Activated T-cell treated with anti-CD3 and anti-CD28 coated beads, Interleukin-2, amount 50 U/mL, for 72 hours (primary cell): ENCODE measurements around the gene ARL8A. TPM values are rescaled to one million over a fixed set of nuclear protein-coding genes. Genes with fewer than 3 reads are reported as not detected.
"Not testable (repeated sequence)": the region's sequence is repeated elsewhere in the genome, so short reads cannot be mapped to it uniquely, and the experiment has no call there.

ENCODE experiments used
- ATAC-seq, 2 donors: fragments of 150-1000 bp; cut with Tn5 transposase; replicated peaks in 1 of 2; 2 replicates each; pipeline ENCODE4 v1.10.0; 2021; ENCODE audit warnings: moderate library complexity in 2 of 2, mild to moderate bottlenecking in 1 of 2
- DNase-seq, 2 donors: peaks; one replicate each; pipeline ENCODE4 v3.0.0; 2021 to 2022; ENCODE audit warnings: mixed read lengths in 1 of 2
- H3K27ac Mint-ChIP-seq: one replicate; pipeline ENCODE4 v1.8.0; 2022; ENCODE audit warnings: mild to moderate bottlenecking, moderate library complexity, mixed read lengths
- H3K27me3 Mint-ChIP-seq: one replicate; pipeline ENCODE4 v1.8.0; 2022; ENCODE audit warnings: low read depth, mixed read lengths
- H3K36me3 Mint-ChIP-seq, 2 donors: one replicate each; pipeline ENCODE4 v1.8.0; 2022; ENCODE audit warnings: mixed read lengths in 2 of 2, mild to moderate bottlenecking in 1 of 2; ENCODE audit not compliant: insufficient read depth in 2 of 2
- H3K4me1 Mint-ChIP-seq: one replicate; pipeline ENCODE4 v1.8.0; 2022; ENCODE audit warnings: low read depth, mixed read lengths
- H3K4me3 Mint-ChIP-seq, 2 donors: one replicate each; pipeline ENCODE4 v1.8.0; 2022; ENCODE audit warnings: mild to moderate bottlenecking in 2 of 2, mixed read lengths in 2 of 2, moderate library complexity in 2 of 2
- H3K9me3 Mint-ChIP-seq, 2 donors: one replicate each; pipeline ENCODE4 v1.8.0; 2022; ENCODE audit warnings: mixed read lengths in 2 of 2
- total RNA-seq, 2 donors: library from RNA; stranded (reverse); gene quantifications; one replicate each; pipeline ENCODE4 v1.2.3, GENCODE V29; 2022

Gene ARL8A
- total RNA-seq, 2 donors from 2014 or later = 58.1 to 77.1 TPM

GRCh38 chr1:202122639-202123335 lies 21.8 kb downstream of the ARL8A start, which contains the start of gene GPR37L1:
GPR37L1 (plus strand) TSS chr1:202122917; CDS start chr1:202122964, 47 bp downstream.
- no peak within 1 kb of the TSS for H3K4me3 Mint-ChIP-seq
- peaks cover 4% of the 10 kb centered on the region for H3K4me1 Mint-ChIP-seq
- DNase-seq (no peak), ATAC-seq (no peak)
- no peaks in the 10 kb centered on the region for H3K9me3 Mint-ChIP-seq
- H3K36me3 Mint-ChIP-seq = no peaks in the 10 kb centered on the region
- H3K27me3 Mint-ChIP-seq = peaks cover 20% of the 10 kb centered on the region
- no peak within 1 kb of the TSS for H3K27ac Mint-ChIP-seq

DNA sequence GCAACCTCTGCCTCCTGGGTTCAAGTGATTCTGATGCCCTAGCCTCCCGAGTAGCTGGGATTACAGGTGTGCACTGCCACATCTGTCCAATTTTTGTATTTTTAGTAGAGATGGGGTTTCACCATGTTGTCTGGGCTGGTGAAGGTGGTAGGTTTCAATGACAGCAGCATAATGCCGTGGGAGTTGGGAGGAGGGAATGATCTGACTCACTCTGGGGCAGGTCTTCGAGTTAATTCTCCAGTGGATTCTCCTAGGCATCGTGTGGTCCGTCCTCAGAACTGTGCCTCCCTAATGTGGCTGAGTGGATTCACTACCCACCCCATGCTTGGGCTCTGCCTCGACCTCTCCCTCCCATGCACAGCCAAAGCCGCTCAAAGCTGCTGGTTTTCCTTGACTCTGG lies 23.5 kb downstream of the ARL8A start:
- no peak for ATAC-seq
- Mint-ChIP-seq H3K27me3 (peaks cover 6% of the 10 kb centered on the region), H3K36me3 (no peaks in the 10 kb centered on the region), H3K4me3 (no peak overlapping the region), H3K4me1 (peaks cover 4% of the 10 kb centered on the region), H3K9me3 (no peaks in the 10 kb centered on the region), H3K27ac (no peak overlapping the region)
- DNase-seq = no peak

DNA sequence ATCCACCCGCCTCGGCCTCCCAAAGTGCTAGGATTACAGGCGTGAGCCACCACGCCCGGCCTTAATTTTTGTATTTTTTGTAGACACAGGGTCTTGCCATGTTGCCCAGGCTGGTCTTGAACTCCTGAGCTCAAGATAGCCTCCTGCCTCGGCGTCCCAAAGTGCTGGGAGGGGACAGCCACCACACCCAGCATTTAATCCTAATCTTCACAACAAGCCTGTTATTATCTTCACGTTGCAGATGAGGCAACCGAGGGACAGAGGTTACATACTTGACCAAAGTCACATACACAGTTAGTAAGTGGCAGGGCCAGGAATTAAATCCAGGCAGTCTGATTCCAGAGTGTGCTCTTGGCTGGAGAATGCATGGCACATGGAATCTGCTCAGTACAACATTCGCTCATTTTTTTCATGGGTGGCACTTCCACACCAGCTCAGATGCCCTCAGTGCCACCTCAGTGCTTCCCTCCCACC lies 26.6 kb downstream of the ARL8A start:
- no peak for DNase-seq
- no peak overlapping the region for H3K27ac Mint-ChIP-seq
- H3K4me1 Mint-ChIP-seq = peaks cover 11% of the 10 kb centered on the region
- no peaks in the 10 kb centered on the region for H3K27me3 Mint-ChIP-seq
- ATAC-seq = no peak
- H3K9me3 Mint-ChIP-seq = no peaks in the 10 kb centered on the region
- H3K36me3 Mint-ChIP-seq = no peaks in the 10 kb centered on the region
- H3K4me3 Mint-ChIP-seq = no peak overlapping the region

- ATAC-seq = no peak
Observed at GRCh38 chr1:202116287-202116686, 28.2 kb downstream of the ARL8A start.

GRCh38 chr1:202113690-202114300 lies 30.7 kb downstream of the ARL8A start:
- H3K9me3 Mint-ChIP-seq = no peaks in the 10 kb centered on the region
- H3K27me3 Mint-ChIP-seq = no peaks in the 10 kb centered on the region
- DNase-seq (no peak), ATAC-seq (no peak)
- H3K4me3 Mint-ChIP-seq = no peak overlapping the region
- peaks cover 7% of the 10 kb centered on the region for H3K4me1 Mint-ChIP-seq
- no peak overlapping the region for H3K27ac Mint-ChIP-seq
- no peaks in the 10 kb centered on the region for H3K36me3 Mint-ChIP-seq

More at GRCh38 chr1:202116287-202116686, 28.2 kb downstream of the ARL8A start:
- no peaks in the 10 kb centered on the region for H3K36me3 Mint-ChIP-seq
- no peak overlapping the region for H3K27ac Mint-ChIP-seq
- H3K9me3 Mint-ChIP-seq = no peaks in the 10 kb centered on the region
- H3K4me3 Mint-ChIP-seq = no peak overlapping the region
- H3K4me1 Mint-ChIP-seq = peaks cover 11% of the 10 kb centered on the region
- H3K27me3 Mint-ChIP-seq = no peaks in the 10 kb centered on the region
- no peak for DNase-seq

DNA sequence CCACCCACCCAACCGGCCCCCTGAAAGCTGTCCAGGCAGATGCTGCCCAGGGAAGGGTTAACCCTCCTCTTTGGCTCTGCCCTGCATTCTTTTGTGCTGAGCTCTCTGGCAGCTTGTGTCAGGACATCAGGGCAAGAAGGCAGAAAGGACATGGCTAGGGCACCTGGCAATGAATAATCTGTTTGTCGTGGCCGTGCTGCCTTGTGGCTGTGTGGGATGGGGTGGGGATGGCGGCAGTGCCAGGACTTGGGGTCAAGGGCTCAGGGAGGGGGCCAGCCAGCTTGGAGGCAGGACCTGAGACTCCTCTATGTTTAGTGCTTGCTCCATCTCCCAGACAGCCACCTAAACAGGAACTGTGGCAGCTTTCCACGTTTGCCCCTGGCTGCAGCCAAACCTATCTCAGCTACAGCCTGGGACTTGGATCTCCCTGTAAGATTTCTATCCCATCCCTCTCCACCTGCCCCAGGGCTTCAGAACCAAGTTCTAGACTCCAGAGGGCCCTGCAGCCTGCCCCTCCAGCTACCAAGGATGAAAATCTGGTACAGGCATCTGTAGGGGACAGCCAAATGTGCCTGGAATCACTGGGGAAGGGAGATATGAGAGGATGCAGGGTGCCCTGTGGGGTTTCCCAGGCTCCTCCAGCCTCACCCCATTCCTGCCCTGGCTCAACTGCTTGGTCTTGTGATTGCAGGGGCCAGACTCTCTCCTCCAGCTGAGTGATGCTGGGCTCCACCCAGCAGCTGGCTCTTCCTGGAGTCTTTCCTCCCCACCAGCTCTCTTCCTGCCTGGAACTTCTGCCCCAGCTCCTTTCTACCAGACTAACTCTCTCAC lies 31.5 kb downstream of the ARL8A start:
- Mint-ChIP-seq H3K4me1 (peaks cover 7% of the 10 kb centered on the region), H3K36me3 (no peaks in the 10 kb centered on the region), H3K9me3 (no peaks in the 10 kb centered on the region), H3K27ac (no peak overlapping the region), H3K4me3 (no peak overlapping the region), H3K27me3 (no peaks in the 10 kb centered on the region)
- DNase-seq = no peak
- ATAC-seq = no peak

DNA sequence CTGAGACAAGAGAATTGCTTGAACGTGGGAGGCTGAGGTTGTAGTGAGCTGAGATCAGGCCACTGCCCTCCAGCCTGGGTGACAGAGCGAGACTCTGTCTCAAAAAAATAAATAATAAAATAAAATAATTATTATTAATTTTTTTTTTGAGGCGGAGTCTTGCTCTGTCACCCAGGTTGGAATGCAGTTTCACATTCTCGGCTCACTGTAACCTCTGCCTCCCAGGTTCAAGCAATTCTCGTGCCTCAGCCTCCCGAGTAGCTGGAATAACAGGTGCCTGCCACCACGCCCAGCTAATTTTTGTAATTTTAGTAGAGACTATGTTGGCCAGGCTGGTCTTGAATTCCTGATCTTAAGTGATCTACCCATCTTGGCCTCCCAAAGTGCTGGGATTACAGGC lies 32.9 kb downstream of the ARL8A start:
- H3K36me3 Mint-ChIP-seq, H3K27me3 Mint-ChIP-seq, H3K27ac Mint-ChIP-seq, H3K4me3 Mint-ChIP-seq, H3K9me3 Mint-ChIP-seq, H3K4me1 Mint-ChIP-seq, ATAC-seq, DNase-seq: not testable (repeated sequence)

DNA sequence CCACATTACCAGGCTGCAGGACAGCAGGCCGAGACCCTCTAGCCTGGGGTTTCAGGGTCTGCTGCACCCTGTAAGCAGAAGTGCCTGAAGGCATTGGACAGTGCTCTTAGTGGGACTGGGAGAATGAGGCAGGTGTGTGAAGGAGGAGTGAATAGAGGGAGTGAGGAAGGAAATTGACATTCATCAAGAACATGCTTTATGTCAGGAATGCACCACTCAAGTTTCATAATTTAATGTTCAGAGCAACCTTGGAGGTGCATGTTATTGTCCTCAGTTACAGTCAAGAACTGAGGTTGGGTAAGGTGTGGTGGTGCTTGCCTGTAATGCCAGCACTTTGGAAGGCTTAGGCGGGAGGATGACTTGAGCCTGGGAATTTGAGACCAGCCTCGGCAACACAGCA lies 33.6 kb downstream of the ARL8A start:
- ATAC-seq = no peak
- Mint-ChIP-seq H3K27me3 (no peaks in the 10 kb centered on the region), H3K4me3 (no peak overlapping the region), H3K4me1 (peaks cover 7% of the 10 kb centered on the region), H3K9me3 (no peaks in the 10 kb centered on the region), H3K27ac (no peak overlapping the region), H3K36me3 (no peaks in the 10 kb centered on the region)
- DNase-seq = no peak

DNA sequence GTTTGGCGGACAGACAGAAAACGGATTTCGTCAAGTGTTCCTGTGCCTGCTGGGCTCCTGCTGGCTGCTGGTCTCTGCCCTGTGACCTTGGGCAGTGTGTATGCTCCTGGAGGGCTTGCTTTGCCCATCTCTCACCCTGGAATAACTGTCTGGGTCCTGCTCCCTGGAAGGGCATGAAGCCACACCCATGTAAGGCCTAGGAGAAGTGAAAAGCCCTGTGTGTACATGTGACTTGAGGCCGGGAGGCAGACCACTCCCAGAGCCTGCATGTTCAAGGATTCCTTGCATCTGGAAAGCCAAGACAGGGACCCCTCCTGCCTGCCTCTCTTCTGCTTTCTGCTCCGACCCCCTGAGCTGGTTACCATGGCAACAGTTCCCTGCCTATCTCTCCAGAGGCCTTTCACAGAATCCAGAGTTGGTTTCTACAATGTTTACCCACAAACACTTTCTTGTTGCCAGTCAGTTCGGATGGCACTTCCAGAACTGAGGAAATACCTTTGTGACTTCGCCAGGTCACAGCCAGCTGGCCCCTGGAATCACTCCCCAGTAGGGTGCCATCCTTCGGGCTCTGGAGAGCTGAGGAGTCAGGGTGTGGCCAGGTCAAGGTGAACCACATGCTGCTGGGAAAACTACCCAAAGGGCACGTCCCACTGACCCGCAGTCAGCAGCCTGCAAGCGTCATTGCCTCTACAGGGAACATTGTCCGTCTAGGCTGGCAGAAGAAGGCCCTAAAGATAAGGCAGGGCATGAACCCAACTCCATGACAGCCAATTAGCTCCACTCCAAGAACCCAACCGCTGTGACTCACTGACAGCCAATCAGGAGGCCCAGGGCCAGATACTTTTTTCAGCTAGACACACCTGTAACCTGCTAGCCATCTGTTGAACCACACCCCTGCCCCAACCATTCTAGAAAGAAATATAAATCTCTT lies 36.5 kb downstream of the ARL8A start:
- H3K36me3 Mint-ChIP-seq = no peaks in the 10 kb centered on the region
- ATAC-seq = no peak
- no peaks in the 10 kb centered on the region for H3K4me1 Mint-ChIP-seq
- no peaks in the 10 kb centered on the region for H3K27me3 Mint-ChIP-seq
- no peak for DNase-seq
- H3K4me3 Mint-ChIP-seq = no peak overlapping the region
- no peak overlapping the region for H3K27ac Mint-ChIP-seq
- no peaks in the 10 kb centered on the region for H3K9me3 Mint-ChIP-seq

GRCh38 chr1:202107321-202107761 lies 37.2 kb downstream of the ARL8A start:
- no peak for DNase-seq
- no peaks in the 10 kb centered on the region for H3K4me1 Mint-ChIP-seq
- no peak for ATAC-seq
- no peaks in the 10 kb centered on the region for H3K36me3 Mint-ChIP-seq
- H3K4me3 Mint-ChIP-seq = no peak overlapping the region
- no peaks in the 10 kb centered on the region for H3K9me3 Mint-ChIP-seq
- no peak overlapping the region for H3K27ac Mint-ChIP-seq
- H3K27me3 Mint-ChIP-seq = no peaks in the 10 kb centered on the region

DNA sequence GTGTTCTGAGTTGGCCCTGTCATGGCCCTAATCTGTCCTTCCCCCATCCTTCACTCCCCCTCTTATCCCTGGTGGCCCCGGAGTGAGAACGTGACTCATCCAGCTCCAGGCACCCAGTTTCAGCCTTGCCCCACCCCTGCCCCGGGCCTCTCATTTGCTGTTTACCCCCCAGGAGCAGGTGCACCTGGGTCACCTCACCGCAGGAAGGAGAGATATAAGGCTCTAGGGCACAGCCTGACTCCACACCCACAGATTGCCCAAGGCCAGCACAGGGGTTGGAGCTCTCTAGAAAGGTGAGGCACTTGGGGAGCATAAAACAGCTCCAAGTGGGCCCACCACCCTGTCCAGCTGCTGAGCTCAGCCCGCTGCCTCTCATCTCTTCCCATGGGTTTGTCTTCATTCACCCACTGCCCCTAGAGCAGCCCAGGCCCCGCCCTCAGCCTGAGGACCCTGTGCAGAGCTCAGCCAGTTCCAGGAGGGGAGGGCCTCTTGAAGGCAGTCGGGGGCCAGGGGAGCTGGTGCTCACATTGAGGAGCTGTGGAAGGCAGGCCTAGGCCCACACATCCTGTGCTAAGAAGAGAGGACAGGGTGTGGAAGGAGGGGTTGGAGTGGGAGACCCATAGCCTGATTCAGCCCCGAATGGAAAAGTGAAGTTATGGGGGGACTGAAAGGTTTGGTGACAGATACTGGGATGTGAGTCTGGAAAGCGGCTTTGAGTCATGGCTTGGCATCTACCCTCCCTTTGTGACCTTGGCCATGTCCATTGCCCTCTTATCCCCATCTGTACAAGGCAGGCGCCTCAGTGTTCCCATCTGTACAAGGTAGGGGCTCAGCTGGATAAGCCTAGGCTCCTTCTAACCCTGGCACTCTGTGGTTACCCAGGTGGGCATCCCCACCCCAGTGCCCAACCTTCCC lies 37.9 kb downstream of the ARL8A start:
- Mint-ChIP-seq H3K4me1 (no peaks in the 10 kb centered on the region), H3K27ac (no peak overlapping the region), H3K4me3 (no peak overlapping the region), H3K9me3 (no peaks in the 10 kb centered on the region), H3K27me3 (no peaks in the 10 kb centered on the region), H3K36me3 (no peaks in the 10 kb centered on the region)
- ATAC-seq (no peak), DNase-seq (no peak)
